ENCODE measurements around the gene SENP2.

GRCh38 chr3:185632996-185633395 lies 46.9 kb downstream of the SENP2 start:
- TF ChIP-seq PKNOX1 (IDR thresholded peaks at IDR 0.05) (no peak), NFRKB (IDR thresholded peaks at IDR 0.05) (no peak), ELF4 (IDR thresholded peaks at IDR 0.05) (no peak), FOXM1 (IDR thresholded peaks at IDR 0.05; ENCODE audit: borderline replicate concordance) (no peak), ARNT (IDR thresholded peaks at IDR 0.05) (no peak), TARDBP (IDR thresholded peaks at IDR 0.05) (no peak)
